HFF-Myc (cell line): Measurements from ENCODE around the gene C5orf63.

Experiments used
- DNase-seq: peaks from one replicate; pipeline ENCODE4 v3.0.0-alpha.2; 2011; ENCODE audit warnings: low read depth; ENCODE audit errors: extremely low read depth
- H3K4me3 ChIP-seq: replicated peaks from 2 replicates; pipeline ENCODE4 v1.5.1; 2011; ENCODE audit warnings: low read depth, mild to moderate bottlenecking, control low read depth, low read length
- CTCF ChIP-seq: IDR thresholded peaks from 2 replicates; pipeline ENCODE4 v1.5.1; 2012; ENCODE audit warnings: mild to moderate bottlenecking, low read depth, low read length, control low read depth; ENCODE audit errors: missing control alignments

C5orf63 gene

GRCh38 chr5:127002390-127002789 is 70.9 kb downstream of the C5orf63 start:
- no peak overlapping the region for H3K4me3 ChIP-seq
- no peak for DNase-seq
- no peak for TF ChIP-seq CTCF

- TF ChIP-seq CTCF: no peak
- no peak overlapping the region for H3K4me3 ChIP-seq
- no peak for DNase-seq
These were observed 71.5 kb downstream of the C5orf63 start for GRCh38 chr5:127001621-127002296.
